ENCODE results near the gene STX8.

STX8 gene

GRCh38 chr17:9478889-9479288 lies 96.7 kb downstream of the STX8 start:
- DNase-seq (ENCODE audit: low read depth), result no peak
- H3K4me3 ChIP-seq (ENCODE audit: low read length), result no peak overlapping the region
- TF ChIP-seq, protein P1, sequence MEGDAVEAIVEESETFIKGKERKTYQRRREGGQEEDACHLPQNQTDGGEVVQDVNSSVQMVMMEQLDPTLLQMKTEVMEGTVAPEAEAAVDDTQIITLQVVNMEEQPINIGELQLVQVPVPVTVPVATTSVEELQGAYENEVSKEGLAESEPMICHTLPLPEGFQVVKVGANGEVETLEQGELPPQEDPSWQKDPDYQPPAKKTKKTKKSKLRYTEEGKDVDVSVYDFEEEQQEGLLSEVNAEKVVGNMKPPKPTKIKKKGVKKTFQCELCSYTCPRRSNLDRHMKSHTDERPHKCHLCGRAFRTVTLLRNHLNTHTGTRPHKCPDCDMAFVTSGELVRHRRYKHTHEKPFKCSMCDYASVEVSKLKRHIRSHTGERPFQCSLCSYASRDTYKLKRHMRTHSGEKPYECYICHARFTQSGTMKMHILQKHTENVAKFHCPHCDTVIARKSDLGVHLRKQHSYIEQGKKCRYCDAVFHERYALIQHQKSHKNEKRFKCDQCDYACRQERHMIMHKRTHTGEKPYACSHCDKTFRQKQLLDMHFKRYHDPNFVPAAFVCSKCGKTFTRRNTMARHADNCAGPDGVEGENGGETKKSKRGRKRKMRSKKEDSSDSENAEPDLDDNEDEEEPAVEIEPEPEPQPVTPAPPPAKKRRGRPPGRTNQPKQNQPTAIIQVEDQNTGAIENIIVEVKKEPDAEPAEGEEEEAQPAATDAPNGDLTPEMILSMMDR (conservative IDR thresholded peaks at IDR 0.05; ENCODE audit: low read depth, low read length), result no peak

DNA sequence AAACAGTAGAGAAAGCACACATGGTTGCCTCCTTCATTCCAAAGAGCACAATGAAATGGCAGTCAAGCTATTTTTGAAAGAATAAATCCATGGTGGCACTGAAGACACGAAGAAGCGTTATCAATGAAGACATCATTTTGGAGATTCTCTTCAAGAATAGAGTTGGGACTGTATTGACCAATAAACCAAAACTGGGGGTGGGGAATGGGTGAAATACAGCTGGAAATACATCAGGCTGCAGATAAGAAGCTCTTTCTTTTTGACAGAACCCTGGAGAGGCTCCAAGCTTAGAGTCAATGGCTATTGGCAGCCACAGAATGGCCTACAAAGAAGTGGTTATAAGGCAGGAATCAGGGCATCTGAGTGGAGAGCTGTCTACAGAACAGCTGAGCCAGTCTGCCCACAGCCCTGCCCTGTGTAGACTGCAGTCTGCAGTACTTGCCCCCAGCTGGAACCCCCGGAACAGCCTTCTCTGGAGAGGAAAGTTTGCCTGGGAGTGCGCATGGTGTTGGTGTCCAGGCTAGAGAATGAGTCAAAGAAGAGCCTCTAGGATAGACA lies 100.4 kb downstream of the STX8 start:
- no peak overlapping the region for H3K4me3 ChIP-seq (ENCODE audit: low read length)
- DNase-seq (ENCODE audit: low read depth), result no peak
- TF ChIP-seq, protein P1 (conservative IDR thresholded peaks at IDR 0.05; ENCODE audit: low read depth, low read length), result no peak

DNA sequence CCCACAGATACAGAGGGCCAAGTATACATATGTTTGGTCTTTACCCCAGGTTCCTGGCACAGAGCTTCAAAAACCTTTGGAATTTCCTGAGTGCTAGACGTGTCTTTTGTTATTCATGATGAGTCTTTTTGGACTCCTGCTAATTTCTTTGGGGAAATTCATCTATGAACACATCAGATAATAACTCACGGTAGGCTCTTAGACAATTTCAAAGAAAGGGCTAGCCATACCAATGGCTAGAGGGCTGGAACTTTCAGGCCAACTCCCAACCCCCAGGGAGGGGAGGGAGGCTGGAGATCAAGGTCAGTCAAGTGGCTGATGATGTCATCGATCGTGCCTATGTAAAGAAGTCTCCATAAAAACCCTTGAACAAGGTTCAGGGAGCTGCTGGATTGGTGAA lies 101.9 kb downstream of the STX8 start:
- TF ChIP-seq, protein P1 (conservative IDR thresholded peaks at IDR 0.05; ENCODE audit: low read depth, low read length), result no peak
- no peak for DNase-seq (ENCODE audit: low read depth)

DNA sequence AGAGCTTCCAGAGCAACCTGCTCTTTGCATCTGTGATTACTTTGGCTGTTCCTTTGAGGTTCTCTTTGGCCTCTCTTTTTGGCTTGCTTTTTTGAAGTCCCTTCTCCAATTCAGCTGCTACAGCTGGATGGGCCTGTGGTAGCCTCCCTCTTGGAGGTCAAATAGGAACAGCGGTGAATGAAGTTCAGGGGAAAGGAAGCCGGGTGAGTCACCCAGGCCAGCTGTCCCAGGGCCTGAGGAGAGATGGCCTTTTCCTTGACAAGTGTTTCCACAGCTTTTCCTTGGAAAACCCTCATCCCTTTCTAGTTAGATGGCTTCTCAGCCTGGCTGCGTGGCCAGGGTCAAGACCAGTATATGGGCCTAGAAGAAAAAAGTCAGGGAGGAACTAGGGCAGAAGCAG lies 103.1 kb downstream of the STX8 start:
- no peak for DNase-seq (ENCODE audit: low read depth)
- no peak overlapping the region for H3K4me3 ChIP-seq (ENCODE audit: low read length)
- TF ChIP-seq, protein P1 (conservative IDR thresholded peaks at IDR 0.05; ENCODE audit: low read depth, low read length), result no peak

More for the DNA sequence above, 101.9 kb downstream of the STX8 start:
- no peak overlapping the region for H3K4me3 ChIP-seq (ENCODE audit: low read length)

- TF ChIP-seq, protein P1 (conservative IDR thresholded peaks at IDR 0.05; ENCODE audit: low read depth, low read length), result no peak
- no peak for DNase-seq (ENCODE audit: low read depth)
- no peak overlapping the region for H3K4me3 ChIP-seq (ENCODE audit: low read length)
Observed at GRCh38 chr17:9472094-9472493, 103.5 kb downstream of the STX8 start.

DNA sequence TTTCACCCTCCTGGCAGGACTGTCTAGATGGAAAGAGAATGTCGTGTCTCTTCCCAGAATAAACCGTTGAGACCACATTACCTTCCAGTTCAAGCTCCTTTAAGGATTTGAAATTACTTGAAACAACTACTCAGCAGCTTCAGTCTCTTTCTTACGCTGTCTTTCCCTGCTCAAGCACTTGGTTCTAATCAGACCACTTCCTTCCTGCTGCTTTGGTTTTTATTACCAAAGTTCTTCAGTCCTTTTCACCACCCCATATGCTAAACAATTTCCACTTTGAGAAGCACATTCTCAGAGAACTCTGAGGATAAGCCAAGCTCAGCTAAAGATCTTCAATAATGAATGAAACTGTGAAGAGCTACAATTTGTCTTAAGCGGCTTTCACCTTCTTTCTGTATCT lies 105.4 kb downstream of the STX8 start:
- H3K4me3 ChIP-seq (ENCODE audit: low read length), result no peak overlapping the region
- TF ChIP-seq, protein P1 (conservative IDR thresholded peaks at IDR 0.05; ENCODE audit: low read depth, low read length), result no peak
- no peak for DNase-seq (ENCODE audit: low read depth)

- TF ChIP-seq, protein P1 (conservative IDR thresholded peaks at IDR 0.05; ENCODE audit: low read depth, low read length), result no peak
- no peak overlapping the region for H3K4me3 ChIP-seq (ENCODE audit: low read length)
- DNase-seq (ENCODE audit: low read depth), result no peak
Observed at GRCh38 chr17:9468937-9469336, 106.7 kb downstream of the STX8 start.
